Stimulated activated CD4-positive, alpha-beta T cell treated with anti-CD3 and anti-CD28 coated beads, Interleukin-2, amount 100 ng/mL, for 48 hours (primary cell): ENCODE measurements around the gene IQSEC1.

Source experiments
- DNase-seq, 2 donors: peaks; one replicate each; pipeline ENCODE4 v3.0.0-alpha.2; 2020

IQSEC1 gene

GRCh38 chr3:12947504-12948369 lies 125.5 kb downstream of the IQSEC1 start:
- no peak for DNase-seq

DNA sequence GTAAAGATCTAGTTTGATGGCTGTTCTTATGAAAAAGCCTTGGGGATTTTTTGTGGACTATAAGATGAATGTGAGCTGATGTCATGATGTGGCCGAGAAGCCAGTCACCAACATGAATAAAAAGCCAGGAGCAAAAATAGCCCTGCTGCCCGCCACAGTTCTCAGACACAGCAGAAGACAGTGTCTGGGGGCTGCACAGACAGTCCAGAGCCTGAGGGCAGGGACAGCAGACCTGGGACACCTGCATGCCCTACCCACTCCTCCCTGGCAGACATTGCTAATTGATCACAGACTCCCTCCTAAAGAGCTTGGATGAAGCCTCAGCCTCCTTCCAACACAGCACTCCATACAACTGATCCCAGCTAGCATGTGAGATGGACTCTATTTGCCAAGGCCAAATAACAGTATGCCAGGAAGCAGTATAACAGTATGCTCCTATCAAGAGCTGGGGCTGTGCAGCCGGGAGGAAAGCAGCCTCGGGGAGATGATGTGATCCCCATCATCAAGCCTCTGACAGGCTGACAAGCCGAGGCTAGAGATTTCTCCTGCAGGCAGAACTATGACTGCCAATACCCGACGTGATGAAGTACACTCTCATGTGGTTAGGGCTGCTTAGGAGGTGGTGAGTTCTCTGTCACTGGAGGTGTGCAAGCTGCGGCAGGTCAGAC lies 126.4 kb downstream of the IQSEC1 start:
- DNase-seq = no peak

GRCh38 chr3:12946251-12946648 lies 127.0 kb downstream of the IQSEC1 start:
- DNase-seq = no peak

- DNase-seq = no peak
Measured at GRCh38 chr3:12944849-12945248, 128.4 kb downstream of the IQSEC1 start.

DNA sequence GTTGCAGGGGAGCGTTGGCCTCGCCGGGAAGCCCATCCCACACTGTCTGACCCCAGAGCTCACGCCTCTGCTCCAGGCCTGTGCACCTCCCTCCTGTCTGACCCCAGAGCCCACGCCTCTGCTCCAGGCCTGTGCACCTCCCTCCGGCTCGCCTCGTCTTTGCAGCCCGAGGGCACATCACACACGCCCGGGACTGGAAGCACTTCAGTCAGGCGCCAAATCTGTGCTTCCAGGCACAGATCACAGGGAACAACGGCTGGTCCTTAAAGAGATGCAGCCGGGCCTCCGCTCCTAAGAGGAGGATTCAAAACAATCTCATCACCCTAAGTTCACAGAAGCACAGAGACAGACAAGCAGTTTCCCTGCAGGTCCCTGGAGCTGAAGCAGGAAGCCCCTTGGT lies 128.8 kb downstream of the IQSEC1 start:
- no peak for DNase-seq

DNA sequence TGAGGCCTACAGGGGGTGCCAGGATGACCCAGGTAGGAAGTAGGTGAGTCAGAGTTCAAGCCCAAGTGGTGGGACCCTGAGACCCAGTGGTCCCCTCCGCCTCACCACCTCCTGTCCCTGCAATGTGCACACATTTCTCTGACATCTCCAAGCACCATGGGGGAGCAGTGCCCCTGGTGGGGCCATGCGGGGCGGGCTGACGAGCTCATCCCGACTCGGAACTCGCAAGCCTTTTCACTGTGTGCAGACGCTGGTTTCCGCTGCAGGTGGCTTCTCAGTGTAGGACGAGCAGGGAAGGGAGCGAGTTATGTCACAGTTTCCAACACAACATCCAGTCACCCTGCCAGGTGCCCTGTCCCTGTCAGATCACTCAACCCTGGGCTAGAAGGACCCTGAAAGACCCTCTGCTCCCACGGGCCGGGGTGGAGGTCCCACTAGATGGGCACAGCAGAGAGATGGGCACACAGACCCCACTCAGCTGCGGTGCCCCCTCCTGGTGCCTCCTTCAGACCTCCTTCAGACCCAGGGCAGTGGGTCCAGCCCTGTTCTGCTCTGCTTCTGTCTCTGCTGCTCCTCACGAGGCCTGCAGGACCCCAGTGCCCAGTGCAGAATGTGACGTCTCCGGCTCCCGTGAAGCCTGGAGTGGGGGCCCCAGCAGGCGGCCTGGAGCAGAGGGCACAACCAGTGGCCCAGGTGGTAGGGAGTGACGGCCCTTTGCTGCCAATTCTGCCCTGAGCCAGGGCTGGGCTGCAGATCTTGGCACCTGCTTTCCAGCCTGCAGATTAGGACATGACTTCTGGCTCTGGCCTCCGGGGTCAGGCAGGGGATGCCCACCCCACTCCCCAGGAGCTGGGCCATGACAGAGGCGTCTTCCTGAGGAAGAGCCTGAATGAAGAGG lies 129.9 kb downstream of the IQSEC1 start:
- DNase-seq = no peak

DNA sequence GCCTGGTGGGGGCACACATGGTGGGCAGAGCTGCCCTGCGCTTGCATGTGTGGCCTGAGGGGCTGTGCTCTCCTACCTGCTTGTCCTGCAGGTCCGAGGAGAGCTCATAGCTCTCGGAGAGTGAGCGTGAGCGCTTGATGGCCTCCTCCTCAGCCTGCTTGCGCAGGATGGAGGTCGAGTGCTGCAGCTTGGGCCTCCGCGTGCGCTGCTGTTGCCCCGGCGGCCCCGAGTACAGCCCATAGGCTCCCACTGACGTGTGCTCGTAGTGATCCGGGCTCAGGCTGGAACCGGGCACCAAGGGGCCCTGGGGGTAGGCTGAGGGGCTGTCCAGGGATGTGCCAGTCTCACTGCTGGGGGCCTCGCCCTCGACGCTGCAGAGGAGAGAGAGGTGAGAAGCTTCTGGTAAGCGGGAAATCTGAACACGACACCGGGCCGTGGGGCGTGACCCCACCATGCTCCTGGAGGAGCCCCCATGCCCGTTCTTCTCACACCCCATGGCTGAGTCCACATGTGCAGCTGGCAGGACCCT lies 131.7 kb downstream of the IQSEC1 start:
- no peak for DNase-seq

DNA sequence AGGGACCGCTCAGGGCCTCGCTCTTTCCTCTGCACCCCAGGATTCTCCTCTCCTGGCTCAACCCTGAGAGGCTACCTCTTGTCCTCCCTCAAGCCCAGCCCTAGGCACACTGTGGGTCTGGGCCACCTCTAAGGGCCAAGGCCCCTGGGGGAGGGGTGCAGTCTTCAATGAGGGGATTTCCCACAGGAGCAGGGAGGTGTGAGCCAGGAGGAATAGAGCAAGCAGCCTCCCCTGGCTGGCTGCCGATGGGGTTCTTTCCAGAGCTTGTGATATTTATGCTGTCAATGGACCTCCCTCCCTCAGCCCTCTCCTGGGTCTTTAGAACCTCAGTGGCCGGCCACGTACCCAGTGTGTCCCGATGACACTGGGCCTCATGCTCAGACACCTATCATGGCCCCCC lies 132.4 kb downstream of the IQSEC1 start:
- no peak for DNase-seq

DNA sequence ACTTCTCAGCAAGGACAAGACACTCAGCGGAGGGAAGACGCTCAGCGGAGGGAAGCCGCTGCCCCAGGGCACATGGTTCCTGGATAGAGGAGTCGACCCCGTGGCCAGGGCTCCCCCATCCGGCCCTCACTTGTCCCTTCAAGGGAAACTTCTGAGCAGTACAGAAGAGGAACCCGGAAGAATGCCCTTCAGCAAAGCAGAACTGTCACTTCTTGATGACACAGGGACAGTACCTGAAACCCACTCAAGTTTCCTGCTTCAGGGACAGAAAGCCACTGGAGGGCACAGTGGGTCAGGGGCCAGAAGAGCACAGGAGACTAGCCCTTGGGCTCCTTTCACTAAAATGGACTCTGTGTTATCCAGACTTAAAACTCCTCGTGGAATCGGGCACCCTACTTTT lies 134.1 kb downstream of the IQSEC1 start:
- DNase-seq = no peak

DNA sequence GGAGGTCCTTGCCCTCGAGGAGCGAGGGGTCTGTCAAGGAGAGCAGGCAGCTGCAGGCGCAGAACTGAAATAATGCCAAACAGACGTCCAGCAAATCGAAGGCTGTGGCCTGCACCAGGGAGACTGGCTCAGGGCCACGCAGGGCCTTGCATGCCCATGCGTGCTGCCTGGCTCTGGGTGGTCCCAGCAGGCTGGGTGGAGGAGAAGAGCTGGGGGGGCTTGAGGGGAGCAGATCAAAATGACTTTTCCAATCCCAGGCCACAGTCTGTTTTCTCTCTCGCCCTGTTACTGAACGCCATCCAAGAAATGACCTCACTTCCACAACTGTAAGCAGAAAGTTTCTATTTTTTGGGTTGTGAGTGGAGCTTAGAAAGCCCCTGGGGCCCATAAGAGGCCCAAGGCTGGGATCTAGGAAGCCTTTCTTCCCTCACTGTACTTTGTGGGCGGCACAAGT lies 134.9 kb downstream of the IQSEC1 start:
- no peak for DNase-seq

DNA sequence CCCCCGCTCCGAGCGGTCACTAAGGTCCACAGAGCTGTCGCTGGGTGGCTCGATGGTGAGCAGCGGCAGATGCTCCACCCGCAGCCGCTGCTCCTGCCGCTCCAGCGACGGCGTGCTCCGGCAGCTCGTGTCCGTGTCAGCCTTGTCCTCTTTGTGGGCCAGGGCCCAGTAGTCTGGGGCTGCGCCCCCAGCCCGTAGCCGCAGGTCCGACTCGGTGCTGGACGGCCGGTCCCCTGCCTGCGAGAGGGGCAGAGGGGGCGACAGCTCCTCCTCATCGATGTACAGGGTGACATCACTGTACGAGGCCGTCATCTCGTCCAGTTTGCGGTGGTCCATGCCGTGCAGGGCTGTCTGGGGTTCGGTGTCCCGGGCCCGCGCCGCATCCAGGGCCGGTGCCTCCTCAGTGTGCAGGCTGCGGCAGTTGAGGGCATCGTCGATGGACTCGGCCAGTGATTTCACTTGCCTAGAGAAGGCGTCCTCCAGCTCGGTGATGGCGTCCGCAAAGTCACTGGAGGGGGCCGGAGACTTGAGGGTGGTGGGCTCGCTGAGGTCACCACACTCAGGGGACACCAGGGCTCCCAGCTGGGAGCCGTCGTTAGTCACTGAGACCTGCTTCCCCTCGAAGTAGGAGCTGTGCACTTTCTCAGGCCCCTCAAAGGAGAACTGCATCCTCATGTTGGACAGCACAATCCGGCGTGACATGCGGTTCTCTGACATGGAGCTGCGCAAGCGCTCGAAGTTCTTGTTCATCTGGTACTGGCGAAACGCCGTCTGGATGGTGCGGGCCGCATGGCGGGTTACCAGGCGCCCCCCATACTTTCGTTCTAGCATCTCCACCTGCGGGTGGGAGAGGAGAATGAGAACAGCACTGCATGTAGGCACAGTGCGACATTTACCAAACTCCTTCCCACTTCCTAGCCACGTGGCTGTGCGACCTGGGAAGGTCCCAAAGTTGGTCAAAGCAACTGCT lies 137.1 kb downstream of the IQSEC1 start:
- DNase-seq = no peak

DNA sequence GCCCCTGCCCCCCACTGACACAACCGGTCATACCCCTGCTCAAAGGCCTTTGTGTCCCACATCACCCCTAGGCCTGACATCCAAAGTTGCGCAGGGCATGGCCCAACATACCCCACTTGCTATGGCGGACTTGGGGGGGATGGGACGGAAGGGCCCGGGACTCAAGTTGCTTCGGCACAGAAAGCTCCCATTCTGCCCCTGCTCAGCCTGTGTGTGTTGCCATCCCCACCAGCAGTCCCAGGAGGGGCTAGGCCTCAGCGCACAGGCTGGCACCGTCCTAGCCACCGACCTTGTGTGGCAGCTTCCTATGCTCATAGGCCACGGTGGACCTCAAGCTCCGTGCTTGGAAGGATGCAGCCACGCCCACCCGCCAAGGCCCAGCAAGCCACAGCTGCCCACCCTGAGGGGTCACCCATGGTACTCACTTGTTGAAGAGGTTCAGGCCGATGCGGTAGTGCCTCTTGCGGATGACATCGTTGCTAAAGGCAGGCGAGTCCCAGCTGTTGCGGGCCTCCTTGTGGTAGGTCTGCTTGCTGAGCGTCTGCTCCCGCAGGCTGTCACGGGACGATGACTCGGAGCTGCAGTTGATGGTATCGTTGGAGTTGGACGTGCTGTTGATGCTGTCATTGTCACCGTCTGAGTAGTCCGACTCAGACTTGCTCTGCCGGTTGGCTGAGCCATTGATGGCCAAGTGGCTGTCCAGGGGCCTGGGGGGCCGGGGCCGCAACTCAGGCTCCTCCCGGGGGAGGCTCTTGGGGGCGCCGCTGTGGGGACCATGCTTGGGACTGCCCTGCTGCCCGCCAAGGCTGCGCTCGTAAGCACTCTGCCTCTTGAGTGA lies 138.0 kb downstream of the IQSEC1 start:
- DNase-seq = no peak

DNA sequence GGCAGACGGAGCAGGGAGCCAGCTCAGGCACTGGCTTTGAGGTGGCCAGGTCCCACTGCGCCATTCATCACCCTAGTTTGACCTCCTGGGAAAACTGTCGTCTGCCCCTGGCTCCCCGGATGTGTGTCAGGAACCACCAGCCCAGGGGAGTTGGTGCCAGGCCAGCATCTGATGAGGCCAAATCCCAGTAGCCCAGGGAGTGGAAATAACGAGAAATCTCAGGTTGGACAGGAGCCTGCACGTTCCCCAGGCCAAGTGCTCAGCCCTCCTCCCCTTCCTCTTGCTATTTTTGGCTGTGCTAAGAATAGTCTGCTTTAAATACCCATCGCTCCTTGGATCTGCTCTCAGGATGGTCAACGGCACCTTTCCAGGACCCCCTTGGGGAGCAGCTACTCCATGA lies 138.8 kb downstream of the IQSEC1 start:
- no peak for DNase-seq

DNA sequence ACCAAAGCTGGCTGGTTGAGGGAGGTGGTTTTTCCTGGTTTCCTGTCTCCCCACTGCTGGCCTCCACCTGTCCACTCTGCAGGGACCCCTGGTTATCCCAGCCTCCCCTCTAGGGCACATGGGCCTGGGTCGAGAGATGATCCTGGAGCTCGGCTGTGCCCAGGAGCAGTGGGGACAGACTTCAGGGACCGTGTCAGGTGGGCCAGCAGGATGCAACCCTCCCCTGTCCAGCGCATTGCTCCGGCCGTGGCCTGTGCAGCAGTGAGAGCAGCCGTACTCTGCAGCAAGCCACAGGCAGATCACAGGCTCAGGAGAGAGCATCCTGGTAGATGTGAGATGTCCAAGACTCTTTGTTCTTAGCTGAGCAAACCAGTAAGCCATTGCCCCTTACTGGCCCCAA lies 139.3 kb downstream of the IQSEC1 start:
- no peak for DNase-seq

- no peak for DNase-seq
Measured at GRCh38 chr3:12932754-12933153, 140.5 kb downstream of the IQSEC1 start.

GRCh38 chr3:12932347-12932746 lies 140.9 kb downstream of the IQSEC1 start:
- DNase-seq = no peak

- DNase-seq = no peak
Measured at GRCh38 chr3:12931273-12931905, 141.8 kb downstream of the IQSEC1 start.

- DNase-seq = no peak
Measured at GRCh38 chr3:12929801-12930200, 143.4 kb downstream of the IQSEC1 start.

DNA sequence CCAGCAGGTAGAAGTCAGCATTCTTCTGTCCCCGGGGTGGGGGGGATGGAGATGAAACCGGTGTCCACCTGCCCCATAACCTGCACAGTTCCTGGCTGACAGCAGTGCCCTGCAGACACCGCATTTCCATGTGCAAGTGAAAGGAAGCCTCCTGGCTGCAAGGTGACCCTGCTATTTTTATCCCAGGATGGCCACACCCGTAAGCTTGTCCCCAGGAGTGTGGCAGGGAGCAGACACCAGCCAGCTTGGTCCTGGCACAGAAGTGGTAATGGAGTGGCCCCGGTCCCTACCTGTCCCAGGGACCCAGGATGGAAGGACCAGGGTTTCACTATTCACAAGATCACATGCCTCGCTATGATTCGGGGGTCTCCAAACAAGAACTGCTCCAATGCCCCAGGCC lies 146.6 kb downstream of the IQSEC1 start:
- DNase-seq = no peak

DNA sequence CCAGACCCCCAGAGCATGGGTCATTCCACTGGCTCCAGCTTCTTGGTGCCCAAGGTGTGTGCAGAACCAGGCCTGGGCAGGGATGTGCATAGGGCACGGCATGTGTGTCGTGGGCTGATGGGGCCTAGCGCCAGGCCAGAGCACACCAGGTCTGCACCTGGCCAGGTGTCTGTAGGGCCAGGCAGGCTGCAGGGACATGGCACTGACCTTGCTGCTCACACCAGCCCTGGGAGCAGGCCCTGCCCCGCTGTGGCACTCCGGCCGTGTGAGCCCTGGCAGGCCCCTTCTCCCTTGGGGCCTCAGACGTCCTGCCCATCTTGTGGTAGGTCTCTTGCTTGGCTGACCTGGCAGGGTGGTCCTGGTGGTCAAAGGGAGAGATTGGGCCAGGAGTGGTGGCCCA lies 147.6 kb downstream of the IQSEC1 start:
- DNase-seq = no peak
